H9 (cell line): Measurements from ENCODE around the gene WNK3. TPM values are rescaled to one million over a fixed set of nuclear protein-coding genes. Genes with fewer than 3 reads are reported as not detected.

Experiments used
- DNase-seq: peaks from one replicate; pipeline ENCODE4 v3.0.0-alpha.2; 2017
- H2AFZ ChIP-seq: one replicate; pipeline ENCODE4 v1.6.1; 2013; ENCODE audit warnings: mild to moderate bottlenecking, low read length, control low read depth, moderate library complexity
- H2AK5ac ChIP-seq: 2 replicates; pipeline ENCODE4 v1.6.1; 2013; ENCODE audit warnings: low read length, control low read depth, mixed read lengths; ENCODE audit not compliant: insufficient read length
- H2BK120ac ChIP-seq: one replicate; pipeline ENCODE4 v1.6.1; 2013; ENCODE audit warnings: low read depth, mild to moderate bottlenecking, low read length, control low read depth, inconsistent platforms; ENCODE audit not compliant: poor library complexity, severe bottlenecking
- H2BK12ac ChIP-seq: 2 replicates; pipeline ENCODE4 v1.6.1; 2013; ENCODE audit warnings: low read length, control low read depth, mixed read lengths, low read depth; ENCODE audit not compliant: insufficient read length
- H2BK15ac ChIP-seq: 2 replicates; pipeline ENCODE4 v1.6.1; 2013; ENCODE audit warnings: low read depth, low read length, control low read depth
- H2BK20ac ChIP-seq: one replicate; pipeline ENCODE4 v1.6.1; 2013; ENCODE audit warnings: low read depth, mild to moderate bottlenecking, low read length, control low read depth, inconsistent platforms; ENCODE audit not compliant: poor library complexity, severe bottlenecking
- H2BK5ac ChIP-seq: 2 replicates; pipeline ENCODE4 v1.6.1; 2013; ENCODE audit warnings: low read length, control low read depth, mixed read lengths; ENCODE audit not compliant: insufficient read length
- H3K14ac ChIP-seq: 2 replicates; pipeline ENCODE4 v1.6.1; 2013; ENCODE audit warnings: low read length, control low read depth; ENCODE audit not compliant: insufficient read depth
- H3K18ac ChIP-seq: 2 replicates; pipeline ENCODE4 v1.6.1; 2013; ENCODE audit warnings: low read depth, mild to moderate bottlenecking, mixed read lengths, low read length, control low read depth; ENCODE audit not compliant: insufficient read length
- H3K23ac ChIP-seq: 2 replicates; pipeline ENCODE4 v1.6.1; 2013; ENCODE audit warnings: low read length, control low read depth, mixed read lengths, low read depth; ENCODE audit not compliant: insufficient read length
- H3K23me2 ChIP-seq: 2 replicates; pipeline ENCODE4 v1.6.1; 2013; ENCODE audit warnings: low read depth, mild to moderate bottlenecking, mixed read lengths, low read length, control low read depth; ENCODE audit not compliant: insufficient read length, poor library complexity, severe bottlenecking
- H3K27ac ChIP-seq: 2 replicates; pipeline ENCODE4 v1.5.1; 2013; ENCODE audit warnings: low read length, control low read depth, mixed read lengths, low read depth; ENCODE audit not compliant: insufficient read length
- H3K27me3 ChIP-seq: 2 replicates; pipeline ENCODE4 v1.6.1; 2013; ENCODE audit warnings: low read length, control low read depth, inconsistent platforms; ENCODE audit not compliant: insufficient read depth
- H3K4ac ChIP-seq: 2 replicates; pipeline ENCODE4 v1.6.1; 2013; ENCODE audit warnings: low read depth, mild to moderate bottlenecking, control low read depth, inconsistent platforms, low read length, moderate library complexity
- H3K4me1 ChIP-seq: 2 replicates; pipeline ENCODE4 v1.6.1; 2013; ENCODE audit warnings: low read length, control low read depth, inconsistent platforms; ENCODE audit not compliant: insufficient read depth
- H3K4me2 ChIP-seq: 2 replicates; pipeline ENCODE4 v1.6.1; 2013; ENCODE audit warnings: low read length, control low read depth, mixed read lengths; ENCODE audit not compliant: insufficient read length, insufficient read depth
- H3K56ac ChIP-seq: 2 replicates; pipeline ENCODE4 v1.6.1; 2013; ENCODE audit warnings: low read depth, mild to moderate bottlenecking, mixed read lengths, low read length, control low read depth; ENCODE audit not compliant: insufficient read length
- H3K79me1 ChIP-seq: 2 replicates; pipeline ENCODE4 v1.6.1; 2013; ENCODE audit warnings: low read depth, mild to moderate bottlenecking, moderate library complexity, low read length, control low read depth, inconsistent platforms; ENCODE audit not compliant: insufficient read depth, poor library complexity, severe bottlenecking
- H3K79me2 ChIP-seq: 2 replicates; pipeline ENCODE4 v1.6.1; 2013; ENCODE audit warnings: low read length, control low read depth, inconsistent platforms; ENCODE audit not compliant: insufficient read depth
- H3K9ac ChIP-seq: 2 replicates; pipeline ENCODE4 v1.6.1; 2013; ENCODE audit warnings: low read length, control low read depth, mixed read lengths; ENCODE audit not compliant: insufficient read length; ENCODE audit errors: extremely low read depth
- H3K9me3 ChIP-seq: one replicate; pipeline ENCODE4 v1.6.1; 2013; ENCODE audit warnings: low read depth, low read length, inconsistent platforms; ENCODE audit not compliant: control insufficient read depth
- H3T11ph ChIP-seq: one replicate; pipeline ENCODE4 v1.6.1; 2013; ENCODE audit warnings: mild to moderate bottlenecking, low read length, control low read depth, inconsistent platforms
- H4K20me1 ChIP-seq: one replicate; pipeline ENCODE4 v1.6.1; 2013; ENCODE audit not compliant: control insufficient read depth, insufficient read length, insufficient read depth
- H4K5ac ChIP-seq: 2 replicates; pipeline ENCODE4 v1.6.1; 2013; ENCODE audit warnings: low read depth, mild to moderate bottlenecking, mixed read lengths, low read length, control low read depth; ENCODE audit not compliant: insufficient read length
- H4K8ac ChIP-seq: replicated peaks from 2 replicates; pipeline ENCODE4 v1.6.1; 2013; ENCODE audit warnings: low read length, control low read depth, mixed read lengths, low read depth; ENCODE audit not compliant: insufficient read length
- H4K91ac ChIP-seq: 2 replicates; pipeline ENCODE4 v1.6.1; 2013; ENCODE audit warnings: low read depth, mild to moderate bottlenecking, moderate library complexity, mixed read lengths, low read length, control low read depth; ENCODE audit not compliant: insufficient read length
- H3K27ac Mint-ChIP-seq, 3 experiments: 2 replicates in 2 of 3; 3 replicates in 1 of 3; pipeline ENCODE4 v1.8.0; 2020 to 2021; ENCODE audit warnings: mixed read lengths in 3 of 3, mild to moderate bottlenecking in 1 of 3, moderate library complexity in 1 of 3
- H3K27me3 Mint-ChIP-seq: 2 replicates; pipeline ENCODE4 v1.8.0; 2021; ENCODE audit warnings: low read depth, mild to moderate bottlenecking, moderate library complexity, mixed read lengths
- H3K36me3 Mint-ChIP-seq, 3 experiments: 2 replicates in 2 of 3; 3 replicates in 1 of 3; pipeline ENCODE4 v1.8.0; 2020 to 2021; ENCODE audit warnings: low read depth in 3 of 3, mixed read lengths in 3 of 3; ENCODE audit not compliant: insufficient read depth in 1 of 3
- H3K4me1 Mint-ChIP-seq, 2 experiments: 2 replicates each; pipeline ENCODE4 v1.8.0; 2020; ENCODE audit warnings: mixed read lengths in 2 of 2
- H3K4me3 Mint-ChIP-seq, 2 experiments: 2 replicates in 1 of 2; 3 replicates in 1 of 2; pipeline ENCODE4 v1.8.0; 2020 to 2021; ENCODE audit warnings: mild to moderate bottlenecking in 2 of 2, mixed read lengths in 2 of 2, moderate library complexity in 1 of 2
- H3K9me3 Mint-ChIP-seq, 2 experiments: 2 replicates in 1 of 2; 3 replicates in 1 of 2; pipeline ENCODE4 v1.8.0; 2020; ENCODE audit warnings: mild to moderate bottlenecking in 2 of 2, mixed read lengths in 2 of 2, moderate library complexity in 1 of 2
- whole genome bisulfite sequencing: extraction: QIAGEN DNeasy Blood & Tissue Kit; methylation state at CpG from one replicate; pipeline ENCODE4 v1.1.7; 2013; ENCODE audit warnings: missing lambda C conversion rate, low lambda C conversion rate, mixed read lengths; ENCODE audit not compliant: insufficient read length; ENCODE audit errors: extremely low coverage; 5-methylcytosine and 5-hydroxymethylcytosine counted together
- total RNA-seq: library from RNA; stranded (reverse); gene quantifications from 2 replicates; pipeline ENCODE4 v1.2.1, GENCODE V29; 2021
- TF ChIP-seq, protein P1 (sequence below): fragments of 200-600 bp; sonication (generic); conservative IDR thresholded peaks from 3 replicates; pipeline ENCODE4 v1.8.0; 2021; ENCODE audit warnings: antibody characterized with exemption, mild to moderate bottlenecking

The WNK3 gene
- total RNA-seq, 1 experiment from 2014 or later: 22.8 TPM

DNA sequence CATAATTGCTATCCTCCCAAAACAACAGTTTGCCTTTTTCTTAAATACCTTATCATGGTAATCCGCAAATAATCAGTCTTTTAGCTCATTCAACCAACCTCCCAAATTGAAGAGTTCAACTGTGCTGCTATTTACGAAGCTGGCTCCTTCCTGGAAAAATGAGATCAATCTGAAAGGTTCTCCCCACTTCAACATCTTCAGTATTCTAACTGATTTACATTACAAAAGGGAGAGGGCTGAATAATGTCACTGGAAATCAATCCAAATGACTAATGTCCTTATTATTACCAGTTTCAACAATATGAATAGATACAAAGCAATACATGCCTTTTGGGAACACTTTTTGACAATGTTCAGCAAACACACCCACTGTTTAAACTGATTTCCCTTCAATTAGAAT, 86.2 kb downstream of the WNK3 start:
- H3K36me3 Mint-ChIP-seq: peaks cover 0 to 4% (median 3%) of the 10 kb centered on the region in 3 experiments; a peak in 4 of 7 replicates
- no peak overlapping the region for H3K4ac ChIP-seq
- no peak overlapping the region for H2BK5ac ChIP-seq
- H2BK20ac ChIP-seq: no peak overlapping the region
- no peak overlapping the region for H4K91ac ChIP-seq
- no peak overlapping the region for H3K56ac ChIP-seq
- peaks cover 53 to 68% of the 10 kb centered on the region in 2 experiments for H3K9me3 Mint-ChIP-seq
- H3K4me1 ChIP-seq: no peaks in the 10 kb centered on the region
- no peak overlapping the region for H3K27ac ChIP-seq
- no peaks in the 10 kb centered on the region for H3K9me3 ChIP-seq
- H3T11ph ChIP-seq: no peak overlapping the region
- no peaks in the 10 kb centered on the region for H3K27me3 ChIP-seq
- H2BK12ac ChIP-seq: no peak overlapping the region
- H3K23me2 ChIP-seq: no peaks in the 10 kb centered on the region
- H2BK120ac ChIP-seq: no peak overlapping the region
- WGBS: no CpG with 5 or more reads among the region's 2 CpGs
- no peak for DNase-seq
- no peak overlapping the region for H2AFZ ChIP-seq
- H3K14ac ChIP-seq: no peak overlapping the region
- H2AK5ac ChIP-seq: no peak overlapping the region
- H3K79me2 ChIP-seq: no peaks in the 10 kb centered on the region
- H3K9ac ChIP-seq: no peak overlapping the region
- H4K8ac ChIP-seq: no peak overlapping the region
- H3K79me1 ChIP-seq: no peaks in the 10 kb centered on the region
- peaks cover 1% of the 10 kb centered on the region; the same call in 1 of the 2 replicates for H3K27me3 Mint-ChIP-seq
- H4K5ac ChIP-seq: no peak overlapping the region
- no peak overlapping the region for H2BK15ac ChIP-seq
- H3K4me2 ChIP-seq: no peak overlapping the region
- no peaks in the 10 kb centered on the region for H4K20me1 ChIP-seq
- no peak overlapping the region for H3K23ac ChIP-seq
- TF ChIP-seq, protein P1, sequence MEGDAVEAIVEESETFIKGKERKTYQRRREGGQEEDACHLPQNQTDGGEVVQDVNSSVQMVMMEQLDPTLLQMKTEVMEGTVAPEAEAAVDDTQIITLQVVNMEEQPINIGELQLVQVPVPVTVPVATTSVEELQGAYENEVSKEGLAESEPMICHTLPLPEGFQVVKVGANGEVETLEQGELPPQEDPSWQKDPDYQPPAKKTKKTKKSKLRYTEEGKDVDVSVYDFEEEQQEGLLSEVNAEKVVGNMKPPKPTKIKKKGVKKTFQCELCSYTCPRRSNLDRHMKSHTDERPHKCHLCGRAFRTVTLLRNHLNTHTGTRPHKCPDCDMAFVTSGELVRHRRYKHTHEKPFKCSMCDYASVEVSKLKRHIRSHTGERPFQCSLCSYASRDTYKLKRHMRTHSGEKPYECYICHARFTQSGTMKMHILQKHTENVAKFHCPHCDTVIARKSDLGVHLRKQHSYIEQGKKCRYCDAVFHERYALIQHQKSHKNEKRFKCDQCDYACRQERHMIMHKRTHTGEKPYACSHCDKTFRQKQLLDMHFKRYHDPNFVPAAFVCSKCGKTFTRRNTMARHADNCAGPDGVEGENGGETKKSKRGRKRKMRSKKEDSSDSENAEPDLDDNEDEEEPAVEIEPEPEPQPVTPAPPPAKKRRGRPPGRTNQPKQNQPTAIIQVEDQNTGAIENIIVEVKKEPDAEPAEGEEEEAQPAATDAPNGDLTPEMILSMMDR: no peak
- no peak overlapping the region; a peak in 1 of 7 replicates for H3K27ac Mint-ChIP-seq
- H3K4me1 Mint-ChIP-seq: peaks cover 6 to 8% of the 10 kb centered on the region in 2 experiments
- H3K18ac ChIP-seq: no peak overlapping the region
- H3K4me3 Mint-ChIP-seq: no peak overlapping the region
